ENCODE data around the gene SLC22A23. TPM values are rescaled to one million over a fixed set of nuclear protein-coding genes. Genes with fewer than 3 reads are reported as not detected.

SLC22A23 gene
- total RNA-seq, 4 donors from 2014 or later: 6.6 to 25.0 (median 14.6) TPM

GRCh38 chr6:3467996-3468395 lies 11.1 kb upstream of the SLC22A23 start:
- intact Hi-C loops (cut with DNase I; ENCODE audit: low total_unique reads) (no loop called here), in situ Hi-C loops (cut with MboI; ENCODE audit: low sequenced_read_pairs in 4 of 4) (loop anchor here (25.0 kb wide), 1 partner anchor 181 kb away; no protein-coding TSS in a partner anchor)
- TF ChIP-seq POLR2A (IDR thresholded peaks at IDR 0.05): no peak
- TF ChIP-seq, protein P1, sequence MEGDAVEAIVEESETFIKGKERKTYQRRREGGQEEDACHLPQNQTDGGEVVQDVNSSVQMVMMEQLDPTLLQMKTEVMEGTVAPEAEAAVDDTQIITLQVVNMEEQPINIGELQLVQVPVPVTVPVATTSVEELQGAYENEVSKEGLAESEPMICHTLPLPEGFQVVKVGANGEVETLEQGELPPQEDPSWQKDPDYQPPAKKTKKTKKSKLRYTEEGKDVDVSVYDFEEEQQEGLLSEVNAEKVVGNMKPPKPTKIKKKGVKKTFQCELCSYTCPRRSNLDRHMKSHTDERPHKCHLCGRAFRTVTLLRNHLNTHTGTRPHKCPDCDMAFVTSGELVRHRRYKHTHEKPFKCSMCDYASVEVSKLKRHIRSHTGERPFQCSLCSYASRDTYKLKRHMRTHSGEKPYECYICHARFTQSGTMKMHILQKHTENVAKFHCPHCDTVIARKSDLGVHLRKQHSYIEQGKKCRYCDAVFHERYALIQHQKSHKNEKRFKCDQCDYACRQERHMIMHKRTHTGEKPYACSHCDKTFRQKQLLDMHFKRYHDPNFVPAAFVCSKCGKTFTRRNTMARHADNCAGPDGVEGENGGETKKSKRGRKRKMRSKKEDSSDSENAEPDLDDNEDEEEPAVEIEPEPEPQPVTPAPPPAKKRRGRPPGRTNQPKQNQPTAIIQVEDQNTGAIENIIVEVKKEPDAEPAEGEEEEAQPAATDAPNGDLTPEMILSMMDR (IDR thresholded peaks at IDR 0.05 in 4 of 5, conservative IDR thresholded peaks at IDR 0.05 in 1 of 5): no peak
- H3K27me3 ChIP-seq: no peaks in the 10 kb centered on the region
- H3K9me3 ChIP-seq: no peaks in the 10 kb centered on the region
- H3K4me1 ChIP-seq: peaks cover 0 to 4% of the 10 kb centered on the region in 2 donors
- DNase-seq (no peak), ATAC-seq (no peak)
- no peak overlapping the region for H3K4me3 ChIP-seq
- H3K36me3 ChIP-seq: no peaks in the 10 kb centered on the region
- no peak overlapping the region for H3K27ac ChIP-seq

DNA sequence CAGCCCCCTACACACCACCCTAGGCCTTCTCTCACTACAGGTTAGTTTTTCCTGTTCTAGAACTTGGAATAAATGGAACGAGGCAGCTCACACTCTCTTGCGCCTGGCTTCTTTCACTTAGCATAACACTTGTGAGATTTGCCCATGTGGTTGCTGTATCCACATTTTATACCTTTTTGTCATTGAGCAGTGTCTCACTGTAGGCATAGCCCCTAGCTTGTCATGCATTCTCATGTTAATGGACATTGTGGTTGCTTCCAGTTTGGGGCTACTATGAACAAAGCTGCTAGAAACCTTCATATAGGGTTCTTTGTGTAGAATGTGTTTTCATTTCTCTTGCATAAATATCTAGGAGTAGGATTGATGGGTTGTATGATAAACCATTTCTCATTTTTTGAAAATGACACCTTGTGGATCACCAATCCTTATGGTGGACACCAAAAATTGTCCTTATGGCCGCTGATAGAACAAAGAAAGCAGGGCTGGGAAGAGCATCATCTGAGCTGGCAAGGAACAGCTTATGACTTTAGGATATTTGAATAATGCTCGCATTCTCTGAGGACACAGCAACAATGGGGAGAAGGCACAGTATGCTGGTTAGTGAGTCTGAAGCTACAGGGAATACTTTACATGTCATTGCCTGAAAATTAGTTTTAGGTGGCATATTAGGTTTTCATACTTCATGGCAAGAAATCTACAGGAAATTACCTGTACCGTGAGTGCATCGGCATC lies 9.8 kb upstream of the SLC22A23 start:
- H3K36me3 ChIP-seq: no peaks in the 10 kb centered on the region
- H3K27ac ChIP-seq: no peak overlapping the region
- intact Hi-C loops (cut with DNase I; ENCODE audit: low total_unique reads) (no loop called here), in situ Hi-C loops (cut with MboI; ENCODE audit: low sequenced_read_pairs in 4 of 4) (loop anchor here (25.0 kb wide), 1 partner anchor 179 kb away; no protein-coding TSS in a partner anchor)
- TF ChIP-seq POLR2A (IDR thresholded peaks at IDR 0.05): no peak
- TF ChIP-seq, protein P1 (IDR thresholded peaks at IDR 0.05 in 4 of 5, conservative IDR thresholded peaks at IDR 0.05 in 1 of 5): no peak
- no peaks in the 10 kb centered on the region for H3K27me3 ChIP-seq
- no peaks in the 10 kb centered on the region for H3K9me3 ChIP-seq
- no peaks in the 10 kb centered on the region for H3K4me1 ChIP-seq
- ATAC-seq (no peak), DNase-seq (no peak)
- H3K4me3 ChIP-seq: no peak overlapping the region

GRCh38 chr6:3460253-3460652 lies 3.4 kb upstream of the SLC22A23 start:
- intact Hi-C loops (cut with DNase I; ENCODE audit: low total_unique reads) (no loop called here), in situ Hi-C loops (cut with MboI; ENCODE audit: low sequenced_read_pairs in 4 of 4) (loop anchor here (25.0 kb wide), 1 partner anchor 173 kb away; no protein-coding TSS in a partner anchor)
- Histone ChIP-seq H3K9me3 (no peaks in the 10 kb centered on the region), H3K4me3 (no peak overlapping the region), H3K36me3 (no peaks in the 10 kb centered on the region), H3K27me3 (no peaks in the 10 kb centered on the region), H3K27ac (no peak overlapping the region), H3K4me1 (peaks cover 6 to 19% of the 10 kb centered on the region in 2 donors)
- no peak for DNase-seq
- ATAC-seq: no peak
- TF ChIP-seq POLR2A (IDR thresholded peaks at IDR 0.05): no peak
- TF ChIP-seq, protein P1 (IDR thresholded peaks at IDR 0.05 in 4 of 5, conservative IDR thresholded peaks at IDR 0.05 in 1 of 5): no peak

GRCh38 chr6:3458706-3459421 lies 2.0 kb upstream of the SLC22A23 start:
- no peak for ATAC-seq
- no peaks in the 10 kb centered on the region for H3K9me3 ChIP-seq
- in situ Hi-C loops (cut with MboI; ENCODE audit: low sequenced_read_pairs in 4 of 4) (loop anchor here (25.0 kb wide), 1 partner anchor 172 kb away; no protein-coding TSS in a partner anchor), intact Hi-C loops (cut with DNase I; ENCODE audit: low total_unique reads) (loop anchor here (5.0 kb wide), 2 partner anchors 102 to 162 kb away; no protein-coding TSS in a partner anchor)
- H3K36me3 ChIP-seq: no peaks in the 10 kb centered on the region
- peaks cover 19 to 33% of the 10 kb centered on the region in 2 donors for H3K4me1 ChIP-seq
- DNase-seq: no peak
- H3K27me3 ChIP-seq: no peaks in the 10 kb centered on the region
- H3K4me3 ChIP-seq: no peak overlapping the region
- H3K27ac ChIP-seq: no peak overlapping the region
- no peak for TF ChIP-seq POLR2A (IDR thresholded peaks at IDR 0.05)
- TF ChIP-seq, protein P1 (IDR thresholded peaks at IDR 0.05 in 4 of 5, conservative IDR thresholded peaks at IDR 0.05 in 1 of 5): no peak

All from gastrocnemius medialis (tissue), 4 donors.